HPDE6-E6E7 (cell line): ENCODE measurements around the gene TTC39A.
A peak's percentile ranks its signal among the peaks of the same experiment; 100 is the strongest.

ENCODE experiments used
- DNase-seq: peaks from one replicate; pipeline ENCODE4 v3.0.0; 2011; ENCODE audit warnings: missing footprints; ENCODE audit errors: extremely low spot score

TTC39A gene

GRCh38 chr1:51297401-51298321 lies 32.7 kb downstream of the TTC39A start:
- DNase-seq, result no peak

- peak; percentile 66 for DNase-seq
Measured at GRCh38 chr1:51296383-51297357, 33.7 kb downstream of the TTC39A start.

GRCh38 chr1:51295926-51296325 lies 34.4 kb downstream of the TTC39A start:
- DNase-seq, result no peak

DNA sequence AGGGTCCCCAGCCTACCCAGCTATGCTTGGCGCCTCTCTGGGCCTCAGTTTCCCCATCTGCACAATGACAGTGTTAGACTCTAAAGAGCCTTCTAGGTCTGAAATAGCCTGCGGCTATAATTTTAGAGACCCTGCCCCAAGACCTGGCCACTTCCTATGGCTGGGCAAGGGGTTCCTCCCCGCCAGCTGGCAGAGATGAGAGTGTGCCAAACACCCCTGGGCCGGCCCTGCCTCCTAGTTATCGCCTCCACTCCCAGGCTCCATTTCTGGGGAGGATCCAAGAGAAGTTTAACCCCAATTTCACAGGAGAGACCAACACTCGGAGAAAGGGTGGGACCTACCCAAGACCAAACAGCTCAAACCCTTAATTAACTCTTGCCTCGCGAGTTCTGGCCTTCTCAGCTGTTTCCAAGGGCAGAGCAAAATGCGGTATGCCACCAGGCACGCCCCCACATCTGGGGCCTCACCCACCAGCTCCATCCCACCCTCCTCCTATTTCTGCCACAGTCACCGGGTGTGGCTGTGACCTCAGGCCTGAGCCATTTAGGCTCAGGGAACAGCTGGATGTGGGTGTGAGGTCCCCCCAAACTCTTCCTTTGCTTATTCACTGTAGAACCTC lies 35.7 kb downstream of the TTC39A start:
- no peak for DNase-seq

DNA sequence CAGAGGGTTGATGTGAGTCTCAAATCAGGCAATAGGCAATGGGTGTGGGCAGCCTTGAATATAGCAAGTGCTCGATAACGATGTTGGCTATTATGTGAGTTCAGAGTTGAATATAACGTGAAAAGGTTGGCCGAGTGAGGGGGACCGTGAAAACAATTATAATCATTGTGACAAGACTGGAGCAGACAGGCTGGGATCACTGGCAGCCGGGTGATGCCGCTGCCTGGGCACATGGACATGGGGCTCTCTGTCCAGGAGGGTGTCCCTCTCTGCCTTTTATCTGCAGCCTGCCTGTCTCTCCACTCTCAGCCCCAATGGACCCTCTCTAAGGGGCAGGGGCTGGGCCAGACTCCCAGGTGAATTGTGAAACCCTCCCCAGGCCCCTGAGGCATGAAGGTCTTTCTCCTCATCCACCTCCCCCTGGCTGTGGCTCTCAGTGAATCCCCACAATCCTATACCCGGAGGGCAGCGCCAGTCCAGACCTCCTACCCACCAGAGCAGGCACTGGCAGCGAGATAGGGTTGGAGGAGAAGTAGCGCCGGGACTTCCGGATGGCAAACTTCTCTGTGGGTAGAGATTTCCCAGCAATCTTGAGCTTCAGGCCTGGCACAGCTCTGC lies 36.4 kb downstream of the TTC39A start:
- DNase-seq, result no peak

GRCh38 chr1:51290489-51290847 lies 39.9 kb downstream of the TTC39A start:
- DNase-seq, result no peak

- no peak for DNase-seq
Measured at GRCh38 chr1:51289676-51290488, 40.5 kb downstream of the TTC39A start.

GRCh38 chr1:51288578-51288977 lies 41.8 kb downstream of the TTC39A start:
- no peak for DNase-seq

GRCh38 chr1:51287966-51288365 lies 42.4 kb downstream of the TTC39A start:
- DNase-seq, result no peak

DNA sequence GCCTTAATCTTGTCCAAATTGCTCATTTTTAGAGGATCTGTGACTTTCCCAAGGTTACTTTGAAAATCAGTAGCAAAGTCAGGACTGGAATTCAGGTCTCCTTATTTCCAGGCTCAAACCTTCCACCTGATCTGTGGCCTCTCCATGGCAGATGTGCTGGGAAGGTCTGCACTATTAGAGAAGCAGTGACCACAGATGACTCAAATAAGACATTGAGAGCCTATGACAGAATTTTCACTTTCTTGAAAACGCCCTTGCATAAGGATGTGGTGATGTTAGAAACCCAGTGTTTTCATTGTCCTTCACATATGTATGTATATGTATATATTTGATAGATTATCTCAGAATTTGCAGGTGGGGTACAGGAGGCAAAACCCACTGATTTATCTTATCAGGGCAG lies 45.3 kb downstream of the TTC39A start:
- DNase-seq, result no peak

GRCh38 chr1:51284487-51284954 lies 45.8 kb downstream of the TTC39A start:
- no peak for DNase-seq

DNA sequence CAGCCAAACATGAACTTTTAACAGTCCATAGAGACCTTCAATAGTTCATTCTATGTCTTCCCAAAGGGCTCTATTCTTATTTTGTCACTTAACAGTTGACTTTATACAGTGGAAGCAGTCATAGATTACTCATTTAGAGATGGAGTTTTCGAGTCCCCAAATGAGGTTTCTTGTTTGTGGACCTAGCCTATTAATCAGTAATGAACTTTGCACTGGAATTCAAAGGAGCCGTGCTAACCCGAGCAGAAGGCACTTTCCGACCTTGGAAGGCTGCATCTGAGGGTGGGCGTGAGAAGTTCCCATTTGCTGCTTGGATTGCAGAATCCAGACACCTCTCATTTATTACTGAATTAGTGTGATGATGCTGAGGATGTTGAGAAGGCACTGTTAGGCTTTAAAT lies 46.4 kb downstream of the TTC39A start:
- no peak for DNase-seq

DNA sequence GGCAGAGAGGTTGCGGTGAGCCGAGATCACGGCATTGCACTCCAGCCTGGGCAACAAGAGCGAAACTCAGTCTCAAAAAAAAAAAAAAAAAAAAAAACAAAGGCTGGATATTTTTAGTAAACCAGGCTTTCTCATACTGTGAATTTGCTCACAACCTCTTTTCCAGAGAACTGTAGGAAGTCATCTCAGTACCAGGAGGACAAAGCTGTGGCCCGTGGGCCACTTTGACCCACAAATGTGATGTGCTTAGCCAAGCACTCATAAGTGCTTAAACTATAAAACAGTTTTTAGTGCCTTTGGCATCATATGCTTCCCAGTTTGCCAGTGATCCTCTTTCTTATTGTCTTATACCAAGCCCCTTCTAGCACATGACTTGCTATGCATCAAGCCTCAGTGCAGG lies 47.8 kb downstream of the TTC39A start:
- DNase-seq, result no peak

DNA sequence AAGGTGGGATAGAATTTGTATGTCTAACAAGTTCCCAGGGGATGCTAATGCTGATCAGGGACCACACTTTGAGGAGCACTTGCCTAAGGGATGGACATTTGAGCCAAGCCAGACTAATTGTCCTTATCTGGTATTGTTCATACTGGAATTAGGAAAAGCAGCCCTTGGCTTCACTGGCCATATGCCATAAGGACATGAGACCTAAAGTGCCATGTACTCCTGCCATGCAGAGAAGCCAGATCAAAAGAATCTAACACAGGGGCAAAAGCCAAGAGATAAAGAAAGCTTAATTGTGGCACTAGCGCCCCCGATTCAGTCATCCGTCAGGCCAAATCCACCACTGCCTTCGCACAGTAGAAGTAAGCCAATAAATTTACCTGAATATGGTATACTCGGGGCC lies 48.6 kb downstream of the TTC39A start:
- no peak for DNase-seq

- no peak for DNase-seq
Measured at GRCh38 chr1:51280321-51280978, 49.9 kb downstream of the TTC39A start.

GRCh38 chr1:51276286-51276685 lies 54.1 kb downstream of the TTC39A start:
- no peak for DNase-seq

- no peak for DNase-seq
Measured at GRCh38 chr1:51274676-51275075, 55.7 kb downstream of the TTC39A start.

DNA sequence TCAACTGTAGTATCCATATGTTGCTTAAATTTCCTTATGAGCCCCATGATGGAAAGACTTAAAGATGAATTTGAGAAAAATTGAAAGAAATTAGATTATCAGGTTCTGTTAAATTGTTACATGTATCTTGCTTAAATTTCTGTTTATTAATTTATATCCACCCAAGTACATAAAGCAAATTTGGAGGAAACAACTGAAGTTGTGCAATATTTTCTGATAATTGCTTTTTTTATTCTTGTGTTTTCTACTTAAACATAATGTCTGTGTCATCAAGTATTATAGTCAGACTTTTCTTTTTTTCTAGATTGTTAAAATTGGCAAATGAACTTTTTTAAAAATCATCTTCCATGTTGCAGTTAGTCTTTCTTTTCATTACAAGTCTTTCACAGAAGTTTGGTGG lies 57.4 kb downstream of the TTC39A start:
- no peak for DNase-seq

DNA sequence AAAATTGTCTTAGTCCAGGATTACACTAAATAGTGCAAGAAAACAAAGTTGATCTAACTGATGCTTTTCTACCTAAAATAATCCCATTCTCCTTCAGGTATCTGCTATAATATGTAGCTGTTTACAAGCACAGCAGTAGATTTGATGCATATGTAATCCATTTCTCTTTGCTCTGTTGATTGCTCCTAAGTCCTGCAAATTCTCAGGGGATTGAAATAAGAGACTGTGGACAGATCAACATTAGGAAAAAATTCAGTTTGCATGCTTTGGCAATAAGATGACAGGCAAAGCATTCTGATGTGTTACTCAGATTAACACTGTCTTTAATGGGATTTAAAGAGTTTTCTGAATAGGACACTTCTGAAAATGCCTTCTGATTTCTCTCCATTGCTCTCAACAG lies 59.6 kb downstream of the TTC39A start:
- DNase-seq, result no peak

- DNase-seq, result no peak
Measured at GRCh38 chr1:51268634-51269033, 61.7 kb downstream of the TTC39A start.
